HL-60 (cell line): ENCODE results near the gene STPG4.

Experiments
- DNase-seq, 2 experiments: peaks; one replicate each; pipeline ENCODE4 v3.0.0-alpha.2; 2010 to 2020; ENCODE audit warnings: low read depth in 1 of 2, low spot score in 1 of 2
- H3K27ac ChIP-seq: fragments of 250-450 bp; sonication (Bioruptor Pico); replicated peaks from 2 replicates; pipeline ENCODE4 v1.5.1; 2020; ENCODE audit warnings: mild to moderate bottlenecking, moderate library complexity
- H3K27me3 ChIP-seq: fragments of 250-450 bp; sonication (Bioruptor Pico); 2 replicates; pipeline ENCODE4 v1.5.1; 2021; ENCODE audit warnings: mild to moderate bottlenecking, moderate library complexity; ENCODE audit not compliant: insufficient read depth, poor library complexity, severe bottlenecking
- H3K4me3 ChIP-seq: replicated peaks from 2 replicates; pipeline ENCODE4 v1.5.1; 2011; ENCODE audit warnings: mild to moderate bottlenecking, control low read depth, low read length; ENCODE audit not compliant: insufficient read depth
- CTCF ChIP-seq: IDR thresholded peaks from one replicate; pipeline ENCODE4 v1.5.1; 2011; ENCODE audit warnings: low read length, control low read depth, inconsistent platforms; ENCODE audit not compliant: insufficient read depth
- GABPA ChIP-seq: IDR thresholded peaks from 2 replicates; pipeline ENCODE4 v1.6.1; 2012; ENCODE audit warnings: low read depth
- POLR2AphosphoS5 ChIP-seq: IDR thresholded peaks from 2 replicates; pipeline ENCODE4 v1.6.1; 2012; ENCODE audit warnings: low read depth
- REST ChIP-seq: IDR thresholded peaks from 2 replicates; pipeline ENCODE4 v1.6.1; 2012; ENCODE audit warnings: low read depth; ENCODE audit not compliant: insufficient replicate concordance
- SPI1 ChIP-seq: IDR thresholded peaks from 2 replicates; pipeline ENCODE4 v1.6.1; 2012; ENCODE audit warnings: low read depth, mild to moderate bottlenecking, borderline replicate concordance

STPG4 gene

GRCh38 chr2:47159627-47160026 lies 4.5 kb upstream of the STPG4 start:
- no peak for DNase-seq
- no peak overlapping the region for H3K4me3 ChIP-seq

GRCh38 chr2:47158576-47158975 lies 3.5 kb upstream of the STPG4 start:
- Histone ChIP-seq H3K27me3 (no peaks in the 10 kb centered on the region), H3K4me3 (no peak overlapping the region), H3K27ac (no peak overlapping the region)
- TF ChIP-seq POLR2AphosphoS5, result no peak
- TF ChIP-seq CTCF, result no peak
- TF ChIP-seq SPI1, result no peak
- TF ChIP-seq GABPA, result no peak
- no peak for TF ChIP-seq REST
- no peak for DNase-seq

More at GRCh38 chr2:47159627-47160026, 4.5 kb upstream of the STPG4 start:
- Histone ChIP-seq H3K27ac (no peak overlapping the region), H3K27me3 (no peaks in the 10 kb centered on the region)
- TF ChIP-seq POLR2AphosphoS5 (no peak), REST (no peak), CTCF (no peak), GABPA (no peak), SPI1 (no peak)

GRCh38 chr2:47152803-47153202 lies 2.3 kb downstream of the STPG4 start:
- Histone ChIP-seq H3K27ac (no peak overlapping the region), H3K27me3 (no peaks in the 10 kb centered on the region), H3K4me3 (no peak overlapping the region)
- DNase-seq, result no peak
- TF ChIP-seq SPI1 (peak; percentile 91), POLR2AphosphoS5 (no peak), CTCF (no peak), GABPA (no peak)

DNA sequence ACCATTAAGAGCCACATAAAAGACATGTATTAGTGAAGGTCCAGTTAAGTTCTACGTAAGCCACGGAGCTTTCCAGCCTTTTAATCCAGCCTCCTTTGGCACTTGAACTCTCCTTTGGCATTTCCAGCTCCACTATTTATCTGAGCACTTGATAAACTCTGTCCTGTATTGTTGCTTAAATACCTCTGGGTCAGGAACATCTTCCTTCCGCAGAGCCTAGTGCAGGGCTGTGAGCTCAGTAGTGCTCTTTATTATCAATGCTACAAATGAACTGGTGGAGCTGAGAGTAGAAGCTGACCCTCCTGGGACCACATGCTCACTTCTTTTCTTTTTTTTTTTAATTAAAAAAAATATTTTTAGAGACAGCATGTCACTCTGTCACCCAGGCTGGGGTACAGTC lies 4.9 kb downstream of the STPG4 start:
- no peak overlapping the region for H3K27ac ChIP-seq
- DNase-seq, result no peak
- H3K4me3 ChIP-seq, result no peak overlapping the region
- TF ChIP-seq POLR2AphosphoS5 (no peak), GABPA (no peak), REST (no peak), CTCF (no peak), SPI1 (no peak)
- no peaks in the 10 kb centered on the region for H3K27me3 ChIP-seq
